ENCODE measurements around the gene APC2.
"Not testable (repeated sequence)": the region's sequence is repeated elsewhere in the genome, so short reads cannot be mapped to it uniquely, and the experiment has no call there.

The APC2 gene

DNA sequence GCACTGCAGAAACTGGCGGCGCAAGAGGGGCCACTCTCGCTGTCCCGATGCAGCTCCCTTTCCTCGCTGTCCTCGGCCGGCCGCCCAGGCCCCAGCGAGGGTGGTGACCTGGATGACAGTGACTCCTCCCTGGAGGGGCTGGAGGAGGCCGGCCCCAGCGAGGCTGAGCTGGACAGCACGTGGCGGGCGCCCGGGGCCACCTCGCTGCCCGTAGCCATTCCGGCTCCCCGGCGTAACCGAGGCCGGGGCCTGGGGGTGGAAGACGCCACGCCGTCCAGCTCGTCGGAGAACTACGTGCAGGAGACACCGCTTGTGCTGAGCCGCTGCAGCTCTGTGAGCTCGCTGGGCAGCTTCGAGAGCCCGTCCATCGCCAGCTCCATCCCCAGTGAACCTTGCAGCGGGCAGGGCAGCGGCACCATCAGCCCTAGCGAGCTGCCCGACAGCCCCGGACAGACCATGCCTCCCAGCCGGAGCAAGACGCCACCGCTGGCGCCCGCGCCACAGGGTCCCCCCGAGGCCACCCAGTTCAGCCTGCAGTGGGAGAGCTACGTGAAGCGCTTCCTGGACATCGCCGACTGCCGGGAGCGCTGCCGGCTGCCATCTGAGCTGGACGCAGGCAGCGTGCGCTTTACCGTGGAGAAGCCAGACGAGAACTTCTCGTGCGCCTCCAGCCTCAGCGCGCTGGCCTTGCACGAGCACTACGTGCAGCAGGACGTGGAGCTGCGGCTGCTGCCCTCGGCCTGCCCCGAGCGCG is 16.7 kb downstream of the APC2 start:
- no peak for DNase-seq (ENCODE audit: low spot score)

DNA sequence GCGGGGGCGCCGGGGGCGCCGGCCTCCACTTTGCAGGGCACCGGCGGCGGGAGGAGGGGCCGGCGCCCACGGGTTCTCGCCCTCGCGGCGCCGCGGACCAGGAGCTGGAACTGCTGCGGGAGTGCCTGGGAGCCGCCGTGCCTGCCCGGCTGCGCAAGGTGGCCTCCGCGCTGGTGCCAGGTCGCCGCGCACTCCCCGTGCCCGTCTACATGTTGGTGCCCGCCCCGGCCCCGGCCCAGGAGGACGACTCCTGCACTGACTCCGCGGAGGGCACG is 17.2 kb downstream of the APC2 start:
- DNase-seq (ENCODE audit: low spot score): no peak

DNA sequence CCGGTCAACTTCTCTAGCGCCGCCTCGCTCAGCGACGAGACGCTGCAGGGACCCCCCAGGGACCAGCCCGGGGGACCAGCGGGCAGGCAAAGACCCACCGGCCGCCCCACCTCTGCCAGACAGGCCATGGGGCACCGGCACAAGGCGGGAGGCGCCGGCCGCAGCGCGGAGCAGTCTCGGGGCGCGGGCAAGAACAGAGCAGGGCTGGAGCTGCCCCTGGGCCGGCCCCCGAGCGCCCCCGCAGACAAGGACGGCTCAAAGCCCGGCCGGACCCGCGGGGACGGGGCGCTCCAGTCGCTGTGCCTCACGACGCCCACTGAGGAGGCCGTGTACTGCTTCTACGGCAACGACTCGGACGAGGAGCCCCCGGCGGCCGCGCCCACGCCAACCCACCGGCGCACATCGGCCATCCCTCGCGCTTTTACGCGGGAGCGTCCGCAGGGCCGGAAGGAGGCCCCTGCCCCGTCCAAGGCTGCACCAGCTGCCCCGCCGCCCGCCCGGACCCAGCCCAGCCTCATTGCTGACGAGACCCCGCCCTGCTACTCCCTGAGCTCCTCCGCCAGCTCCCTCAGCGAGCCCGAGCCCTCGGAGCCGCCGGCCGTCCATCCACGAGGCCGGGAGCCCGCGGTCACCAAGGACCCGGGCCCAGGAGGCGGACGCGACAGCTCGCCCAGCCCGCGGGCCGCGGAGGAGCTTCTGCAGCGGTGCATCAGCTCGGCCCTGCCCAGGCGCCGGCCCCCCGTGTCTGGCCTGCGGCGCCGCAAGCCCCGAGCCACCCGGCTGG is 17.8 kb downstream of the APC2 start:
- no peak for DNase-seq (ENCODE audit: low spot score)

DNA sequence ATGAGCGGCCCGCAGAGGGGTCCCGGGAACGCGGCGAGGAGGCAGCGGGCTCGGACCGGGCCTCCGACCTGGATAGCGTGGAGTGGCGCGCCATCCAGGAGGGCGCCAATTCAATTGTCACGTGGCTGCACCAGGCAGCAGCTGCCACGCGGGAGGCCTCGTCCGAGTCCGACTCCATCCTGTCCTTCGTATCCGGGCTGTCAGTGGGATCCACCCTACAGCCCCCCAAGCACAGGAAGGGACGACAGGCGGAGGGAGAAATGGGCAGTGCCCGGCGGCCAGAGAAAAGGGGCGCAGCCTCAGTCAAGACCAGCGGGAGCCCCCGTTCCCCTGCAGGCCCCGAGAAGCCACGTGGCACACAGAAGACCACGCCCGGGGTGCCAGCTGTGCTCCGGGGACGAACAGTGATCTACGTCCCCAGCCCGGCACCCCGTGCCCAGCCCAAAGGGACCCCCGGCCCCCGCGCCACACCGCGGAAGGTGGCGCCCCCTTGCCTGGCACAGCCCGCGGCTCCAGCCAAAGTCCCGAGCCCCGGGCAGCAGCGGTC is 18.4 kb downstream of the APC2 start:
- no peak for DNase-seq (ENCODE audit: low spot score)

DNA sequence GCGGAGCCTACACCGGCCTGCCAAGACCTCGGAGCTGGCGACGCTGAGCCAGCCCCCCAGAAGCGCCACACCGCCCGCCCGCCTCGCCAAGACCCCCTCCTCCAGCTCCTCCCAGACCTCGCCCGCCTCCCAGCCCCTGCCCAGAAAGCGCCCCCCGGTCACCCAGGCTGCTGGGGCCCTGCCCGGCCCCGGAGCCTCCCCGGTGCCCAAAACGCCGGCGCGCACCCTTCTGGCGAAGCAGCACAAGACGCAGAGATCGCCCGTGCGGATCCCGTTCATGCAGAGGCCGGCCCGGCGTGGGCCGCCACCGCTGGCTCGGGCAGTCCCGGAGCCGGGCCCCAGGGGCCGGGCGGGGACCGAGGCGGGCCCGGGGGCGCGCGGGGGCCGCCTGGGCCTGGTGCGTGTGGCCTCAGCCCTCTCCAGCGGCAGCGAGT is 18.9 kb downstream of the APC2 start:
- DNase-seq (ENCODE audit: low spot score): peak; percentile 65

DNA sequence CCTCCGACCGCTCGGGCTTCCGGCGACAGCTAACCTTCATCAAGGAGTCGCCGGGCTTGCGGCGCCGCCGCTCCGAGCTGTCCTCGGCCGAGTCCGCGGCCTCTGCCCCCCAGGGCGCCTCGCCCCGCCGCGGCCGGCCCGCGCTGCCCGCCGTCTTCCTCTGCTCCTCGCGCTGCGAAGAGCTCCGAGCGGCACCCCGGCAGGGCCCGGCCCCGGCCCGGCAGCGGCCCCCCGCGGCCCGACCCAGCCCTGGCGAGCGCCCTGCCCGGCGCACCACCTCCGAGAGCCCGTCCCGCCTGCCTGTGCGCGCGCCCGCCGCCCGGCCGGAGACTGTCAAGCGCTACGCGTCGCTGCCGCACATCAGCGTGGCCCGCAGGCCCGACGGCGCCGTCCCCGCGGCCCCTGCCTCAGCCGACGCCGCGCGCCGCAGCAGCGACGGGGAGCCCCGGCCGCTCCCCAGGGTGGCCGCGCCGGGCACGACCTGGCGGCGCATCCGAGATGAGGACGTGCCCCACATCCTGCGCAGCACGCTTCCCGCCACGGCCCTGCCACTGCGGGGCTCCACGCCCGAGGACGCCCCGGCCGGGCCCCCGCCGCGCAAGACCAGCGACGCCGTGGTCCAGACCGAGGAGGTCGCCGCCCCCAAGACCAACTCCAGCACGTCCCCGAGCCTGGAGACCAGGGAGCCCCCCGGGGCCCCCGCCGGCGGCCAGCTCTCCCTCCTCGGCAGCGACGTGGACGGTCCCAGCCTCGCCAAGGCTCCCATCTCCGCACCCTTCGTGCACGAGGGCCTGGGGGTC is 19.5 kb downstream of the APC2 start:
- DNase-seq (ENCODE audit: low spot score): peak; percentile 45

DNA sequence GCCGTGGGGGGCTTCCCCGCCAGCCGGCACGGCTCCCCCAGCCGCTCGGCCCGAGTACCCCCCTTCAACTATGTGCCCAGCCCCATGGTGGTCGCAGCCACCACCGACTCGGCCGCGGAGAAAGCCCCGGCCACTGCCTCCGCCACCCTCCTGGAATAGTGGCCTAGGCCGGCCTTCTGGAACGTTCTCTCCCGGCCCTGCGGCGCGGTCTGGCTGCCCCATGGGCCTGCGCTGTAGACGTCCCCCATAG is 20.1 kb downstream of the APC2 start:
- DNase-seq (ENCODE audit: low spot score): no peak

DNA sequence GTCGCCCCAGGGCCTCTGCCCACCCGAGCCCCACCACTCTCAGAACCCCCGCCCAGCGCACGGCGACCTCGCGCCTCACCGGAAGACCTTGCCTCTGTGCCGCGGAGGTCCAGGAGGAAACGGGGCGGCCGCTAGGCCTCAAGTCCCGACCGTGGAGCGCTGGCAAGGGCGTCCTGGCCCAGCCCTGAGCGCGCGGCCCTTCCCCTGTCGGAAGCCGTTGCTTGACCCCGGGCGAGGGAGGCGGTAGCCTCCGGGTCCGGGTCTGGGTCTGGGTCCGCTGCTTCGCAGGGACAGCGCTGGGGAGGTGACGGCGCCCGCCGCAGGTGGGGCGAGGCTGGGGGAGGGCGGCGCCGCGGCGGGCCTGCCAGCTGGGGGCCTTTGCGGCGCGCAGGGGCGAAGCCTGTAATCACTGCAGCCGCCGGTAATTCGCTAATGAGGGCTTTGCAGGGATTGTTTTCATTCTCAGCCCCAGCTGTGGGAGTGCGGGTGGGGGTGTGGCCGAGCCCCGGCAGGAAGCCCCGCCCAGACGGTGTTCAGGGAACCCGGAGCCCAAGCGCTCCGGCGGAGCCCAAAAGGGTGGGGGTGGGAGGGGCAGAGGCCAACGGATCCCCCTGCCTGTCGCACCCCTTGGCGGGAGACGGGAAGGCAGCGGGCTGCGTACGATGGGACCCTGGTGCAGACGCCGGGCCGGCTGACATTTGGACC is 20.5 kb downstream of the APC2 start:
- peak; percentile 70 for DNase-seq (ENCODE audit: low spot score)

DNA sequence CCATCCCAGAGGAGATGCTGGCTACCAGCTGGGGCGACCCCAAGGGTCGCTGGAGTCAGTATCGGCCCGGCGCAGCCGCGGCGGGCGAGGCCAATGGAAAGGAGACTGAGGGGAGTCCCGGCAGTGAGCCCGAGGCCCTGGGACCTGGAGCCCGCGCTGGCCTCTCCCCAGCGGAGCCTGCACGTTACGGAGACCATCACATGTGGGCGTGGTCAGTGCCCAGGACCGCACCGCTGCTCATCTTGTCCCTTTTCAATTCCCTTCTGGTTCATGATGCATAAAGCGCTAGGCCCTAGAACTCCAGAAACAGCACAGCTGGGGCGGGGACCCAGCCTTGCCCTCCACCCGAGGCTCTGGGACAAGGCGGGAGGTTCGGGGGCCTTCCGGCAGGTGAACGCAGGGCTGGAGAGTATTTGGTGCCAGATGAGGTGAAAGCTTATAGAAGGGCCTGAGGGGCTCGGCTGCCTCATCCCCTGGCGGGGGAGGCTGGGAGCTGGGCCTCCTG is 21.1 kb downstream of the APC2 start:
- peak; percentile 50 for DNase-seq (ENCODE audit: low spot score)

DNA sequence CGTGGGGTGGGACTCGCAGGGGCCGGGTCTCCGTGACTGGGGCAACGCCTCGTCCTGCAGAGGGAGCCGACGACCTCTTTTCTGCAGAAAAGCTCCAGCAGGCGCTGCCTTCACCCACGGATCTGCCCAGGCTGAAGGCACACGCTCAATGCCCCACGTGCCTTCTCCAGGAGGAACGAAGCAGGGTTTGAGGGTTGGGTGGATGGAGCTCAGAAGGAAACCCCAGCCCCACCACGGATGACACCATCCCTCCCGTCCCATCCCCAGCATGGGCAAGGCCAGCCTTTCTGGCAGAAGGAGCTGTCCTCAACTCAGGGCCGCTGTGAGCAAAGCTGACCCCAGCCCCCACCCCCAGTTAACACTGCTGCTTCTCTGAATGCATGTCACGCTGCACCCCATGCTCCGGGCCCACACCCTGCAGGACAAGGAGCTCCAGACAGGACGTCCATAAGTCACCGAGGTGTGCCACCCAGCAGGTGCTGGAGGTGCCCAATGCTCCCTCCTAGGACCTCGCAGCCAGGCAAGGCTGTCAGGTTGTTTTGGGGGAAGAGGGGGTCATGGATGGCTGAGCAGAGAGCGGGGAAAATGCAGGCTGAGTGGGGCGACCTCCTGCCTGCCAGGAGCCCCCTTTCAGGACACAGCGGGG is 21.7 kb downstream of the APC2 start:
- peak; percentile 36 for DNase-seq (ENCODE audit: low spot score)

DNA sequence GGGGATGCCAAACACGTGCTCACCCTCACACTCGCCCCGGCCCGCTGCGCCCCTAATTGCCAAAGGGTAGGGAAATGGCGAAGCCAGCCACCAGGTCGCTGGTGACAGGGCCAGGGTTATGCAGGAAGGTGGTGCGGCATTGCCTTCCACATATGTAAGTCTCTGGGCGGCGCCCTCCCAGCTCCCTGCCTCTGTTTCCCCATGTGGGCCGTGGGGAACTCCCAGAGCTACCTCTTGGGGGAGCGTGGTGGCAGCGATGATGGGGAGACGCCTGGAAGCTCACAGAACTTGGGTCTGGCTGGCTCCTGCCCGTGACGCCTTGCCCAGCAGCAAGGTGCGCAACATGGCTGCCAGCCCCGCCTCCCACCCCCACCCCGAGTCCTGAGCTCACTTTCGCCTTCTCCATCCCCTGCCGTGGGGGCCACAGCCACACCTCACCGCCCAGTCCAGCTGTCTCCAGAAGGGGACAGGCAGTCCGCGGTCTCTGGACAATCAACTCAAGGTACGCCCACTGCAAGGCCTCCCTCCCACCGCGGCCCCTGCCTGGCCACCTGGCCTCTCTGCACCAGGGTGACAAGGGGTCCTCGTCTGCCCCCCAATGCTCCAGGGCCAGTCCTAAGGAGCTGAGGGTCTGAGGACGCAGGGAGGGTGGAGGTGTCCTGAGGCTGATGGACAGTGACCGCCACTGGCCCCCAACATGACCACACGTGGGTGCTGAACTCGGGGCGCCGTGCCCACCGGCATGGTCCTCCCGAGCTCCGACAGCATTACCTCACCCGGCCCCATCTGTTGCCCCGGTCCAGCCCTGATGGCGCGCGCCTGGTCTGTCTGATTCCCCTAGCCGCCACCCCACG is 22.5 kb downstream of the APC2 start:
- DNase-seq (ENCODE audit: low spot score): no peak

DNA sequence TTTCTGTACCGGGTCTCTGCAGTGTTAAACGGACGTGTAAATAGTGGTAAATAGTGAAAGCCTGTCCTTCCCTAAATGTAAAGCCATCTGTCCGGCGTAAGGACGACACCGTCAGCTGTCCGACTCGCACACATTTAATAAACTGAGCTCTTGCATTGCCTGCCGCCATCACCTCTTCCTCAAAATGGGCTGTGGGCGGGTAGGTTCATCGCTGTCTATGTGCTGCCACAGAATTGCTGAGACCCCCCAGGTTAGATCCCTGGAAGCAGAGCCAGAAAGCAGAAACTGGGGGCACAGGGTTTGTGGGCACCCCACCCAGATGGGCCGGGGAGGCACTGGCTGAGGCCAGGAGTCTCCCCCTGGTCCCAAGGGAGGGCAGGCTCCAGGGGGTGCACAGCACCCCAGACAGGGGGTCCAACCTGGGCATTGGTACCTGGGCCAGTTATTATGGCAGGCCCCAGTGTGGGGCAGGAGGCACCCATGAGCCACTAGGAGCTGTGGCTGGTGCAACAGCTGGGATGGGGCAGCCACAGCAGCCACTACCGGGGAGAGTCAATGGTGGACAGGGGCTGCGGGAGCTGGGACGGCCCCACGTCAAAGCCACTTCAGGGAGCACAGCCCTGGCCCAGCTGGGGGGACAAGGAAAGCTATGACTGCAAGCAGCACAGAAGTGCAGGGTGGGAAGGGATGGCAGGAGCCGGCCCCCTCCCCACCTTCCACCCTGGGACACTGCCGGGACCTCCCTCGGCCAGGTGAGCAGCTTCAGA is 23.3 kb downstream of the APC2 start:
- DNase-seq (ENCODE audit: low spot score): no peak

DNA sequence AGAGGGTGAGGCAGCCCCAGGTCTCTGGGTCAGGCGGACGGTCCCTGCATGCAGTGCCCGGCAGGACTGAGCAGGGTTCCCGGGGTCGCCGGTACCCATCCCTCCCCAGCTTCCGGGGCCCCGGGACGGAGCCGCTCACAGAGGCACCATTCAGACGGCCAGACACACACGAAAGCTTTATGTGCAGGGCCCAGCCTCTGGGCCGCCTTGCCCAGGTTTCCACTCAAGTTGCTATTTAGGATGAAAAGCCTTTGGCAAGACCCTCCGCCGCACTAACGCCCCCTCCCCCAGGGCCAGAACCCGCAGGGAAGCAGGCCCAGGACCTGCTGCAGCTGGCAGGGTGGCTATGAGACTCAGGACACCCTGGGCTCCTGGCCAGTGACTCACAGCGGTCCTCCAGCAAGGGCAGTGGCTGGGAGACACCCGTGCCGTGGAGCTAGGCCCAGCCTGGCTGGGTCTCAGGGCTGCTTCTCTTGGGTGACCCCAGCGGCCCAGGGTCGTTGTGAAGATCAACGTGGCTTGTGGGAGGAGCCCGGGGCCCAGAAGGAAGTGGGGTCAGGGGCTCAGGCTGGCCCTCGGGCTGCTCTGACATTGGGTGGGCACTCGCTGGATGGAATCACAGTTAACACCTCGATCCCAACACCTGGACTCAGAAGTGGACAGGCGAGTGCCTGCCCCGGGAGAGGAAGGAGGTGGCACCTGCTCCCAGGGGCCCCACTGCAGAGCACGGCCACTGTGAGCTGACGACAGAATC is 24.3 kb downstream of the APC2 start:
- DNase-seq (ENCODE audit: low spot score): peak; percentile 35

DNA sequence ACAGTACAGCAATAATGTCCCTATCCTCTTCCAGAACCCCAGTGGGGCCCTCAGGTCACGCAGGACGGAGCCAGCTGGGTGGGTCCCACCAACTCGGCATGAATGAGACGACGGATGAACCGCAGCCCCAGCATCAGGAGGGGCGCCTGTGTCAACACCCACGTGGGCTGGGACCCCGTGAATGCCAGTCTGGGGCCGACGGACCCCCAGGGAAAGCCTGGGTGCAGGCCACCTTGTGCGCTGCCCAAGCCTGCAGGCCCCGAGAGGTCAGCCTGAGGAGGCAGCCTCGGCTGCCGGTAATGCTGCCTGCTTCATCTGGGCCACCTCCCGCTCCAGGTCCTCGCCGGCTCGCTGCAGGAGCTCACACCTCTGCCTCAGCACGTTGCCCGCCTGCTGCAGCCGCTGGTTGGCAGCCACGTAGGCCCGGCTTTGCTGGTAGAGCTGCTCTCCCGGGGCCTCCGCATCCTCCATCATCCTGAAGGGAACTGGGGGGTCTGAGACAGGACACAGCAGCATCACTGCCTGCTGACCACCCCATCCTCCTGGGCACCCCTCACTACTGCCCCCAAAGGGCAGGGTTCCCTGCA is 24.9 kb downstream of the APC2 start:
- DNase-seq (ENCODE audit: low spot score): no peak

DNA sequence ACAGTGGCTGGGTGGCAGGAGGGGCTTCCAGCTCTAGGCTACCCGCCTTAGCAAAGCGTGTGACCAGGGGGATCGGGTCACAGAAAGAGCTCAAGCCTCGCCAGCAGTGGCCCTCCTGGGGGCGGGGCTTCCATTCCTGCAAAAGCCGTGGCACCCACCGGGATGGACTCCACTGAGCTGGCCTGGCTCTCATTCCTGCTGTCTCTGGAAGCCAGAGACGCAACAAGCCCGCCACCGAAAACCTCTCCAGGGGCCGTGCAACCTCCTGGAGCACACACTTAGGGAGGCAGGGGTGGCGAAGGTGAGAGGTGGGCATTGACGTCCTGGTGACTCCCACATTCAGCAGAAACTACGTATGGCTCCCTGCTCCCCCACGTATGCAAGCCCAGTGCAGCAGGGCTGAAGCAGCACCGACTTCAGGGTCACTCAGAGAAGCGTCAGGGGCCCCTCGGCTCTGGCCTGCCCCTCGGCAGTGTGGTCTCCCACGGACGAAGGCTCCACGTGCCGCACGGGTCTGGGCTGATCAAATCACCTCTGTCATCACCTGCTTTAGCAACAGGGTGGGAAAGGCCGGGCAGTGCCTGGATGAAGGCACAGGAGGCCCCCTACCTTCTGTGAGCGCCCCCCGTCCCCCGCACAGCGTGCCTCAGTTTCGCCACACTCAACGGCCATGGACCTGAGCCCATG is 26.0 kb downstream of the APC2 start:
- DNase-seq (ENCODE audit: low spot score): no peak

DNA sequence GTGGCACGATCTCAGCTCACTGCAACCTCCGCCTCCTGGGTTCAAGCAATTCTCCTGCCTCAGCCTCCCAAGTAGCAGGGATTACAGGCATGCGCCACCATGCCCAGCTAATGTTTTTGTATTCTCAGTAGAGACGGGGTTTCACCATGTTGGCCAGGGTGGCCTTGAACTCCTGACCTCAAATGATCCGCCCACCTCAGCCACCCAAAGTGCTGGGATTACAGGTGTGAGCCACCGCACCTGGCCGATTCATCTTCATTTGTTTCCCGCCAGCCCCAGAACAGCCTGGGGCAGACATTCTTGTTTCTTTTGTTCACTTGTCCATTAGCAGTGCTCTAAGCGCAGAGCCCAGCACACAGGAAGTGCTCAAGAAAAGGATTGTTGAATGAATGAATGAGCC is 27.1 kb downstream of the APC2 start:
- DNase-seq (ENCODE audit: low spot score): not testable (repeated sequence)

DNA sequence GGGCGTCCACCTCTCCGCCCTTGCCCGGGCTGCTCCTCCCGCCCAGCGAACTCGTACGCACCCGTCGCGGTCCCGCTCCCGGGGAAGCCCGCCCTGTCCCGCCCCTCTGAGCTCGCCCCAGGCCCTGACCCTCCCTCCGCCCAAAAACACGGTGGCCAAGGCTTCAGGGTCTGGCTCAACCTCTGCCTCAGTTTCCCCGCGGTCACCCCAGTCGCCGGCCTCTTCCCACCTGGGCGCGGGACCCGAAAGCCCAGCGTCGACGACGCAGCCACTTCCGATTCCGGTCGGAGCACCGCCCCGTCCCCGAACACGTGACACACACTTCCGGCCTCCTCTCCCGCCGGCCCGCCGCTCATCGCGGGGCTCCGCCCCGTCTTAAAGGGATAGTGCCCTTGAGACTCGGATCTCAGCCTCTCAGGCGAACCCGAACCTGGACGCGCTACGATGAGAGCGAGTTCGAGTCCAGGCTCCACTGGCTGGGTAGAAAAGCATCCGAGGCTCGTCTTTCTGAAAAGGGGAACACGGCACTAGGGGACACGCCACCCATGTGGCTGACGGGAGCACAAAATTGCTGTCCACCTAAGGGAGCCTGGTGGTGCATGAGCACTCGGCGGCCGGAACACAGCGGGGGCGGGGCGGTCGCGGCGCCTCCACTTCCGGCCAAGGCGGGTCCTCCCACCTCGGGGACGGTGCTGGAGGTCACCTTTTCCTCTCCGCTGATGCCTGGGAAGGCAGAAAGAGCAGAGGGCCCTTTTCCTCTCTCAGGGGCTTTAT is 29.2 kb downstream of the APC2 start, which contains the start of gene C19orf25:
Gene C19orf25 (minus strand): TSS at position 282 of the 774 bp plus-strand sequence. CDS start 312 bp downstream, outside the sequence.
- DNase-seq (ENCODE audit: low spot score): peak; percentile 97
